ENCODE data around the gene ETFDH.
A peak's percentile ranks its signal among the peaks of the same experiment; 100 is the strongest.
"Not testable (repeated sequence)": the region's sequence is repeated elsewhere in the genome, so short reads cannot be mapped to it uniquely, and the experiment has no call there.

The ETFDH gene

DNA sequence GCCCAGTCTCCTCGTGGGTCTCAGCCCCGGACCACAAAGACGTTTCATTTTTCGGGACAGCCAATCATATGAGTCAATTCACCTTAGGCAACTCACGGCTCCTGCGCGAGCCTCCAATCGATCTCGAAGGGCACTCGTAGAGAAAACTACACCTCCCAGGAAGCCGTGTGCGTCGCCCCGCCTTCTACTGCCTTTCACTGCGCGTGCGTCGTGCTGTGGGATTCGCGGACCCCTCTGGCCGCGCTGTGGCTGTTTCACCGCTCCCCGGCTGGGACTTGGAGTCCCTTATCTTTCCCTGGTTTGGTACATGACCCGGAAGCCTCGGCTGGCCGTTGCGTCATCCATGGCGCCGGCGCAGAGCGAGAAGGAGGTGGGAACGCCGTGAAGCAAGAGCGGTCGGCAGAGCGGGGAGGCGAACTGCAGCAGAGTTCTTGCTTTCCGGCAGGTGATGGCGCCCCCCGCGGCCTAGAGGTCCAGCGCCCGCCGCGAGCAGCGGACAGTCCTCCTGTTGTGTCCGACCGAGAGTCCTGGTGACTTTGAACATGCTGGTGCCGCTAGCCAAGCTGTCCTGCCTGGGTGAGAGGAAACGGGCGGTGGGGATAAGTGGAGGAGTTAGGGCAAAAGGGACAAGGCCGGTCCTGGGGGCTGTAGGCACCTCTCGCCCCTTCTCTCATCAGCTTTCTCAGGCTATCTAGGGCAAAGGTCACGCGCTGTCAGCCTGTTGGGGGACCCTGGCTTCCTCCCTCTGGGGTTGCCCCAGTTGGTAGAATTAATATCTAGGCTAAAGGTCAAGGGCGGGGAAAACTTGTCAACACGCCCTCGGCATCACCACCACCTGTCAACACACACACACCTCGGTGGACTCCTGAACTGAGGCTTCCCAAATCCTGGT lies at the start of gene ETFDH:
Gene ETFDH, plus strand, starts transcription at position 382 of the 892 bp plus-strand sequence. Its CDS starts 161 bp downstream, at position 543.
- Mint-ChIP-seq H3K4me1 (ENCODE audit: low read depth) (peaks cover 23% of the 10 kb centered on the region), H3K4me3 (peak within 1 kb of the TSS; percentile 99), H3K36me3 (ENCODE audit: low read depth) (peaks cover 15% of the 10 kb centered on the region), H3K27ac (peak within 1 kb of the TSS; percentile 90), H3K9me3 (no peaks in the 10 kb centered on the region), H3K27me3 (ENCODE audit: low read depth) (no peaks in the 10 kb centered on the region)
- DNase-seq (ENCODE audit: low spot score) = peak; percentile 99

- Mint-ChIP-seq H3K36me3 (ENCODE audit: low read depth) (no peaks in the 10 kb centered on the region), H3K4me1 (ENCODE audit: low read depth) (no peaks in the 10 kb centered on the region), H3K4me3 (no peak overlapping the region), H3K9me3 (no peaks in the 10 kb centered on the region), H3K27ac (no peak overlapping the region), H3K27me3 (ENCODE audit: low read depth) (peaks cover 7% of the 10 kb centered on the region)
- DNase-seq (ENCODE audit: low spot score) = no peak
Observed at GRCh38 chr4:158624889-158625478, 47.1 kb upstream of the ETFDH start.

- Mint-ChIP-seq H3K27me3 (ENCODE audit: low read depth) (peaks cover 7% of the 10 kb centered on the region), H3K4me3 (no peak overlapping the region), H3K27ac (no peak overlapping the region), H3K4me1 (ENCODE audit: low read depth) (no peaks in the 10 kb centered on the region), H3K36me3 (ENCODE audit: low read depth) (no peaks in the 10 kb centered on the region), H3K9me3 (no peaks in the 10 kb centered on the region)
- no peak for DNase-seq (ENCODE audit: low spot score)
Observed at GRCh38 chr4:158625544-158625943, 46.6 kb upstream of the ETFDH start.

DNA sequence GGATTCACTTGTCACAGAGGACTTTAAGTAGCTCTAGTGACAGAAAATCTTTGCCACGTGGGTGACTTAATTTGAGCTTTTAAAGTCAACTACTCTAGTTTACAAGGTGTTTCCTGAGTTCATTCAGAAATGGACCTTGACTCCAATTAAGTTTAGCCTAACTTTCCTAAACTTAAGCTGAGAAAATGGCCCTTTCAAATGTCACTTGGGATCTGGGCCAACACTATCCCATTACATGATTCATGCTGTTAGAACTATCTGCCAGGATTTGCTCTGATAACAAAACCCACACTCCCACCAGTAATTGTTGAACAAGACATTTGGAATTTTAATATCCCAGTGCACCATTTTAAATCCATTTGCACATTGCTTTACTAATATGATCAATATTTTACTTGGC lies 41.2 kb upstream of the ETFDH start:
- Mint-ChIP-seq H3K36me3 (ENCODE audit: low read depth) (no peaks in the 10 kb centered on the region), H3K4me1 (ENCODE audit: low read depth) (no peaks in the 10 kb centered on the region), H3K27ac (no peak overlapping the region), H3K27me3 (ENCODE audit: low read depth) (peaks cover 2% of the 10 kb centered on the region), H3K4me3 (no peak overlapping the region), H3K9me3 (no peaks in the 10 kb centered on the region)
- no peak for DNase-seq (ENCODE audit: low spot score)

DNA sequence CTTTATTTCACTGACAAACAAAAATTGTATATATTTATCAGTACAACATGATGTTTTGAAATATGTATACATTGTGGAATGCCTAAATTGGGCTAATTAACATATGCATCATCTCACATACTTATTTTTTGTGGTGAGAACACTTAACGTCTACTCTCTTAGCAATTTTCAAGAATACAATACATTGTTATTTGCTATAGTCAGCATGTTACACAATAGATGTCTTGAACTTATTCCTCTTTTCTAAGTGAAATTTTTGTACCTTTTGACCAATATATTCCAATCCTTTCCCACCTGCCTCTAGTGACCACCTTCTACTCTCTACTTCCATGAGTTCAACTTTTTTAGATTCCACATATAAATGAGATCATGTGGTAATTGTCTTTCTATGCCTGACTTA lies 35.5 kb upstream of the ETFDH start:
- Mint-ChIP-seq H3K36me3 (ENCODE audit: low read depth) (no peaks in the 10 kb centered on the region), H3K27ac (no peak overlapping the region), H3K4me1 (ENCODE audit: low read depth) (no peaks in the 10 kb centered on the region), H3K27me3 (ENCODE audit: low read depth) (peaks cover 10% of the 10 kb centered on the region), H3K4me3 (no peak overlapping the region), H3K9me3 (no peaks in the 10 kb centered on the region)
- no peak for DNase-seq (ENCODE audit: low spot score)

DNA sequence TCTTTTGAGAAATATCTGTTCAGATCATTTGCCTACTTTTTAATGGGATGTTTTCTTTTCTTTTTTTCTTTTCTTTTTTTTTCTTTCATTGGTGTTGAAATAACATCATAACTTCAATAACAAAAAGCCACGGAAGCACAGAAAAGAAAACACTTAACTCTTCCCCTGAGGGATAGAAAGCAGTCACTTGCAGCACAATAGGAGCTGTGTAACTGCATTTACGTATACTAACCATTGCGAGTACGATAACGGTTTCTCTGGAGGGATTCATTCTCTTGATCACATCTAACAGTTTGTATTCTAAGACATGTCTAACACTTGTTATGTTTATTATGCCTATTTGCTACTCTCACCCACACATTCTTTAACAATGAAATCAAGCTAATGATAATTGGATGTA lies 27.7 kb upstream of the ETFDH start:
- Mint-ChIP-seq H3K27ac (no peak overlapping the region), H3K4me1 (ENCODE audit: low read depth) (no peaks in the 10 kb centered on the region), H3K9me3 (no peaks in the 10 kb centered on the region), H3K36me3 (ENCODE audit: low read depth) (no peaks in the 10 kb centered on the region), H3K27me3 (ENCODE audit: low read depth) (peaks cover 6% of the 10 kb centered on the region), H3K4me3 (no peak overlapping the region)
- DNase-seq (ENCODE audit: low spot score) = no peak

DNA sequence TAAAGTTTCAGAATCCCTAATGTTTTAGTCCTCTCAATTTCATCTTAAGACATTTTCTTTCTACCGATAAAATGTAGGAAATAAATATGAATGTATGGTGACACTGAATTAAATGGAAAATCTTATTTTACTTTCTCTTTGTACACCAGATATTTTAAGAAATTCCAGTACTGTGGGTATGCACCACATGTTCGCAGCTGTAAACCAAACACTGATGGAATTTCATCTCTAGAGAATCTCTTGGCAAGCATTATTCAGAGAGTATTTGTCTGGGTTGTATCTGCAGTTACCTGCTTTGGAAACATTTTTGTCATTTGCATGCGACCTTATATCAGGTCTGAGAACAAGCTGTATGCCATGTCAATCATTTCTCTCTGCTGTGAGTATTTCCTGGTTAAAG lies 27.3 kb upstream of the ETFDH start:
- Mint-ChIP-seq H3K9me3 (no peaks in the 10 kb centered on the region), H3K36me3 (ENCODE audit: low read depth) (no peaks in the 10 kb centered on the region), H3K4me3 (no peak overlapping the region), H3K27ac (no peak overlapping the region), H3K27me3 (ENCODE audit: low read depth) (peaks cover 6% of the 10 kb centered on the region), H3K4me1 (ENCODE audit: low read depth) (no peaks in the 10 kb centered on the region)
- no peak for DNase-seq (ENCODE audit: low spot score)

GRCh38 chr4:158649111-158649680 lies 22.9 kb upstream of the ETFDH start:
- peaks cover 6% of the 10 kb centered on the region for H3K27me3 Mint-ChIP-seq (ENCODE audit: low read depth)
- DNase-seq (ENCODE audit: low spot score) = no peak
- no peak overlapping the region for H3K27ac Mint-ChIP-seq
- H3K9me3 Mint-ChIP-seq = no peaks in the 10 kb centered on the region
- no peaks in the 10 kb centered on the region for H3K36me3 Mint-ChIP-seq (ENCODE audit: low read depth)
- peaks cover 3% of the 10 kb centered on the region for H3K4me1 Mint-ChIP-seq (ENCODE audit: low read depth)
- H3K4me3 Mint-ChIP-seq = no peak overlapping the region

DNA sequence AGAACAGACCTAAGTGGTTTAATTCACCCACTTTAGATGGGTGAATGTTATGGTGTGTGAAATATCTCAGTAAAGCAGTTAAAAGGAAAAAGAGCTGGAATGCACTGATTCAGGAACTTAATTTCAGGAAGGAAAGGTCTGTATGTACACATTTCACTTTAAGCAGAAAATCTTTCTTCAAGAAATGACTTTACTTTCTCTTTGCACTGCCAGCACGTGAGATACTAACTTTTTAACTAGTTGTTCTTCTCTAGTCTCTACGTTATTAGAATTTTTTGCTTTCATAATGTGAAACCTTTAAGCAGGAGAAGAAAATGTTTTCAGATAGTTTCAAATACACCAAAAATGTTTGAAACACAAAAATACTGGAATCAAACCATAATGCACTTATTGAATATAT lies 19.2 kb upstream of the ETFDH start:
- Mint-ChIP-seq H3K27me3 (ENCODE audit: low read depth) (no peaks in the 10 kb centered on the region), H3K4me3 (peak overlapping the region; percentile 48), H3K27ac (no peak overlapping the region), H3K4me1 (ENCODE audit: low read depth) (peaks cover 3% of the 10 kb centered on the region), H3K9me3 (no peaks in the 10 kb centered on the region), H3K36me3 (ENCODE audit: low read depth) (no peaks in the 10 kb centered on the region)
- no peak for DNase-seq (ENCODE audit: low spot score)

- H3K27ac Mint-ChIP-seq = no peak overlapping the region
- H3K36me3 Mint-ChIP-seq (ENCODE audit: low read depth) = no peaks in the 10 kb centered on the region
- no peak overlapping the region for H3K4me3 Mint-ChIP-seq
- no peaks in the 10 kb centered on the region for H3K9me3 Mint-ChIP-seq
- no peak for DNase-seq (ENCODE audit: low spot score)
- peaks cover 3% of the 10 kb centered on the region for H3K4me1 Mint-ChIP-seq (ENCODE audit: low read depth)
- no peaks in the 10 kb centered on the region for H3K27me3 Mint-ChIP-seq (ENCODE audit: low read depth)
Observed at GRCh38 chr4:158656439-158656838, 15.7 kb upstream of the ETFDH start.

DNA sequence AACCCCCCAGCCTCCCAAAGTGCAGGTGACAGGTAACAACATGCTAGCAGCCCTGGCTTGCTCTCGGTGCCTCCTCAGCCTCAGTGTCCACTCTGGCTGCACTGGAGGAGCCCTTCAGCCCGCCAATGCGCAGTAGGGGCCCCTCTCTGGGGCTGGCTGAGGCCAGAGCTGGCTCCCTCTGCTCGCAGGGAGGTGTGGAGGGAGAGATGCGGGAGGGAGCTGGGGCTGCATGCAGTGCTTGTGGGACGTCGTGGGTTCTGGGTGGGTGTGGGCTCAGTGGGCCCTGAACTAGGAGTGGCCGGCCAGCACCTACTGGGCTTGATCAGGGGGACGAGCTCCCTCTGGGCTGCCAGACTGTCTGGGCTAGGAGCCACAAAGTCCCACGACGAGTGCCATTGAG lies 14.8 kb upstream of the ETFDH start:
- no peaks in the 10 kb centered on the region for H3K27me3 Mint-ChIP-seq (ENCODE audit: low read depth)
- no peaks in the 10 kb centered on the region for H3K36me3 Mint-ChIP-seq (ENCODE audit: low read depth)
- H3K27ac Mint-ChIP-seq = no peak overlapping the region
- no peak for DNase-seq (ENCODE audit: low spot score)
- H3K4me1 Mint-ChIP-seq (ENCODE audit: low read depth) = peaks cover 3% of the 10 kb centered on the region
- no peak overlapping the region for H3K4me3 Mint-ChIP-seq
- no peaks in the 10 kb centered on the region for H3K9me3 Mint-ChIP-seq

- H3K27me3 Mint-ChIP-seq (ENCODE audit: low read depth); H3K27ac Mint-ChIP-seq; H3K9me3 Mint-ChIP-seq; DNase-seq (ENCODE audit: low spot score); H3K4me3 Mint-ChIP-seq; H3K4me1 Mint-ChIP-seq (ENCODE audit: low read depth): not testable (repeated sequence)
- H3K36me3 Mint-ChIP-seq (ENCODE audit: low read depth) = peaks cover 18% of the 10 kb centered on the region
Observed at GRCh38 chr4:158663255-158663654, 8.8 kb upstream of the ETFDH start.

GRCh38 chr4:158663707-158664625 lies 8.1 kb upstream of the ETFDH start:
- H3K4me1 Mint-ChIP-seq (ENCODE audit: low read depth); H3K27me3 Mint-ChIP-seq (ENCODE audit: low read depth); H3K27ac Mint-ChIP-seq; H3K4me3 Mint-ChIP-seq; DNase-seq (ENCODE audit: low spot score); H3K9me3 Mint-ChIP-seq: not testable (repeated sequence)
- H3K36me3 Mint-ChIP-seq (ENCODE audit: low read depth) = peaks cover 22% of the 10 kb centered on the region

All from T-helper 2 cell treated with Interferon-gamma antibody and Interleukin-4, amounts not matched to agents 5 μg/mL and 100 μg/mL, for 36 hours (primary cell).